ENCODE measurements around the gene SLC24A2.

SLC24A2 gene

GRCh38 chr9:19784136-19784535, 4.7 kb downstream of the SLC24A2 start:
- TF ChIP-seq CTCF (IDR thresholded peaks at IDR 0.05; ENCODE audit: extremely low read depth, missing control alignments): no peak
- DNase-seq (ENCODE audit: low spot score): no peak

GRCh38 chr9:19783500-19783899, 5.3 kb downstream of the SLC24A2 start:
- no peak for DNase-seq (ENCODE audit: low spot score)
- TF ChIP-seq CTCF (IDR thresholded peaks at IDR 0.05; ENCODE audit: extremely low read depth, missing control alignments): no peak

GRCh38 chr9:19782005-19782404, 6.8 kb downstream of the SLC24A2 start:
- no peak for TF ChIP-seq CTCF (IDR thresholded peaks at IDR 0.05; ENCODE audit: extremely low read depth, missing control alignments)
- DNase-seq (ENCODE audit: low spot score): no peak

- DNase-seq (ENCODE audit: low spot score): no peak
- no peak for TF ChIP-seq CTCF (IDR thresholded peaks at IDR 0.05; ENCODE audit: extremely low read depth, missing control alignments)
These were observed 7.6 kb downstream of the SLC24A2 start for GRCh38 chr9:19781240-19781639.

GRCh38 chr9:19771446-19771845, 17.4 kb downstream of the SLC24A2 start:
- DNase-seq (ENCODE audit: low spot score): no peak
- no peak for TF ChIP-seq CTCF (IDR thresholded peaks at IDR 0.05; ENCODE audit: extremely low read depth, missing control alignments)

- TF ChIP-seq CTCF (IDR thresholded peaks at IDR 0.05; ENCODE audit: extremely low read depth, missing control alignments): no peak
These were observed 17.9 kb downstream of the SLC24A2 start for GRCh38 chr9:19770973-19771372.

GRCh38 chr9:19769213-19769612, 19.6 kb downstream of the SLC24A2 start:
- no peak for TF ChIP-seq CTCF (IDR thresholded peaks at IDR 0.05; ENCODE audit: extremely low read depth, missing control alignments)
- no peak for DNase-seq (ENCODE audit: low spot score)

More at GRCh38 chr9:19770973-19771372, 17.9 kb downstream of the SLC24A2 start:
- no peak for DNase-seq (ENCODE audit: low spot score)

Data from GM20000 (cell line).